Progenitor cell of endocrine pancreas (in vitro differentiated cells): ENCODE results near the gene GUCY1A1. TPM values are rescaled to one million over a fixed set of nuclear protein-coding genes. Genes with fewer than 3 reads are reported as not detected.

Experiments used
- DNase-seq: peaks from one replicate; pipeline ENCODE4 v3.0.0; 2021; ENCODE audit warnings: low spot score; ENCODE audit not compliant: unreplicated experiment
- H3K27ac Mint-ChIP-seq: 2 replicates; pipeline ENCODE4 v1.8.0; 2021; ENCODE audit warnings: mild to moderate bottlenecking, moderate library complexity, mixed read lengths
- H3K27me3 Mint-ChIP-seq: 2 replicates; pipeline ENCODE4 v1.8.0; 2021; ENCODE audit warnings: mixed read lengths
- H3K36me3 Mint-ChIP-seq: 2 replicates; pipeline ENCODE4 v1.8.0; 2022; ENCODE audit warnings: mixed read lengths; ENCODE audit not compliant: insufficient read depth
- H3K4me1 Mint-ChIP-seq: 2 replicates; pipeline ENCODE4 v1.8.0; 2021; ENCODE audit warnings: low read depth, mixed read lengths
- H3K4me3 Mint-ChIP-seq: 2 replicates; pipeline ENCODE4 v1.8.0; 2021; ENCODE audit warnings: low read depth, mild to moderate bottlenecking, moderate library complexity, mixed read lengths
- H3K9me3 Mint-ChIP-seq: 2 replicates; pipeline ENCODE4 v1.8.0; 2021; ENCODE audit warnings: low read depth, mixed read lengths
- total RNA-seq: library from RNA; stranded (reverse); gene quantifications from 2 replicates; pipeline ENCODE4 v1.2.1, GENCODE V29; 2021
- TF ChIP-seq, protein P1 (sequence below): fragments of 200-600 bp; sonication (generic); IDR thresholded peaks from one replicate; pipeline ENCODE4 v1.5.0; 2021; ENCODE audit warnings: antibody characterized with exemption, mild to moderate bottlenecking; ENCODE audit not compliant: unreplicated experiment

The GUCY1A1 gene
- total RNA-seq, 1 donor from 2014 or later = 4.7 TPM

DNA sequence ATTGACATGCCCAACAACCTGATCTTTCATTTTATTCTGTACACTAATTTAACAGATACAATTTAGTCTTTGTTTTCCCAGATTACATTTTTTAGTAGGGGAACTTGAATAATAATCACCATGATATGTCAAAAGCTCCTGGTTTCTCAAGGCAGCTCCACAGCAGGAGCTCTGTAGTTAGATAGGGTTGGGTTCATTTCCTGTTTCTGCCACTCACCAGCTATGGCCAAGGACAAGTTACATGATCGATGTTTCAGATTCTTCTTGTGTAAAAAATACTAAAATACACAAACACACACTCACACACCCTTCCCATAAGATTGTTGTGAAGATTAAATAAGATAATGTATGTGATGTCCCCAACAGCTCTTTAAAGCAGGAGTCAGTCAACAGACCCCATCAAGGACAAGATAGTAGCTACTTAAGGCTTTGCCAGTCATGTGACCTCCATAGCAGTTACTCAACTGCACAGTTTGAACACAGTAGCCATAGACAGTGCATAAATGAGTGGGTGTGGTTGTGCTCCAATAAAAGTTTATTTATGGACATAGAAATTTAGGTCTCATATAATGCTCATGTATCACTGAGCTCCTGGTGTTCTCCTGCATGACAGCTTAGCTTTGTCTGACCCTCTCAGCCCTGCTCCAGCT lies 18.4 kb downstream of the GUCY1A1 start:
- no peak overlapping the region for H3K4me3 Mint-ChIP-seq
- TF ChIP-seq, protein P1, sequence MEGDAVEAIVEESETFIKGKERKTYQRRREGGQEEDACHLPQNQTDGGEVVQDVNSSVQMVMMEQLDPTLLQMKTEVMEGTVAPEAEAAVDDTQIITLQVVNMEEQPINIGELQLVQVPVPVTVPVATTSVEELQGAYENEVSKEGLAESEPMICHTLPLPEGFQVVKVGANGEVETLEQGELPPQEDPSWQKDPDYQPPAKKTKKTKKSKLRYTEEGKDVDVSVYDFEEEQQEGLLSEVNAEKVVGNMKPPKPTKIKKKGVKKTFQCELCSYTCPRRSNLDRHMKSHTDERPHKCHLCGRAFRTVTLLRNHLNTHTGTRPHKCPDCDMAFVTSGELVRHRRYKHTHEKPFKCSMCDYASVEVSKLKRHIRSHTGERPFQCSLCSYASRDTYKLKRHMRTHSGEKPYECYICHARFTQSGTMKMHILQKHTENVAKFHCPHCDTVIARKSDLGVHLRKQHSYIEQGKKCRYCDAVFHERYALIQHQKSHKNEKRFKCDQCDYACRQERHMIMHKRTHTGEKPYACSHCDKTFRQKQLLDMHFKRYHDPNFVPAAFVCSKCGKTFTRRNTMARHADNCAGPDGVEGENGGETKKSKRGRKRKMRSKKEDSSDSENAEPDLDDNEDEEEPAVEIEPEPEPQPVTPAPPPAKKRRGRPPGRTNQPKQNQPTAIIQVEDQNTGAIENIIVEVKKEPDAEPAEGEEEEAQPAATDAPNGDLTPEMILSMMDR = no peak
- no peak for DNase-seq
- H3K27me3 Mint-ChIP-seq = no peaks in the 10 kb centered on the region
- H3K27ac Mint-ChIP-seq = no peak overlapping the region
- H3K9me3 Mint-ChIP-seq = no peaks in the 10 kb centered on the region
- H3K36me3 Mint-ChIP-seq = no peaks in the 10 kb centered on the region
- no peaks in the 10 kb centered on the region for H3K4me1 Mint-ChIP-seq

DNA sequence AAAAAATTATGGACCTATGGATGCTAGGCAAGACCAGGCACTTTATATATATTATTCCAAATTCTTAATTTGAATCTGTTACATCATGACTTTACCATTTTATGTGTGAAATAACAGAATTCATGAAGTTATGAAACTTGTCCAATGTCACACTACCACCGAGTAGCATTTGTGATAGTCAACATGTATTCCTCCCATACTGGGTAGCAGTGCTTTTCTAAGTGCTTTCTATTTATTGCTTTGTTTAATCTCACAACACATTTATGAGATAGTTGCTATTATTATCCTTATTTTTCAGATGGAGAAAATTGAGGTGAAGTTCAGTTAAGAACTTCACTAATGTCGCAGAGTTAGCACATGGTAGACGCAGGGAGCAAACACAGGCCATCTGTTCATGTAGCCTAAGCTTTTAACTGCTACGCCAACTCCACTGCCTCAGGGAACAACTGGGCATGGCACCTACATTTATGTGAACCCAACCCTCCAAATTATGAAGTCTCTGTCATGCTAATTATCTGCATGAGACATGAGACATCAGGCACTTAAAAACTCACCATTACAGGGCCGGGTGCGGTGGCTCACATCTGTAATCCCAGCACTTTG lies 20.8 kb downstream of the GUCY1A1 start:
- DNase-seq = no peak
- no peaks in the 10 kb centered on the region for H3K9me3 Mint-ChIP-seq
- no peak overlapping the region for H3K27ac Mint-ChIP-seq
- H3K36me3 Mint-ChIP-seq = no peaks in the 10 kb centered on the region
- H3K4me3 Mint-ChIP-seq = no peak overlapping the region
- H3K4me1 Mint-ChIP-seq = peaks cover 5% of the 10 kb centered on the region
- no peaks in the 10 kb centered on the region for H3K27me3 Mint-ChIP-seq
- TF ChIP-seq, protein P1 = no peak

DNA sequence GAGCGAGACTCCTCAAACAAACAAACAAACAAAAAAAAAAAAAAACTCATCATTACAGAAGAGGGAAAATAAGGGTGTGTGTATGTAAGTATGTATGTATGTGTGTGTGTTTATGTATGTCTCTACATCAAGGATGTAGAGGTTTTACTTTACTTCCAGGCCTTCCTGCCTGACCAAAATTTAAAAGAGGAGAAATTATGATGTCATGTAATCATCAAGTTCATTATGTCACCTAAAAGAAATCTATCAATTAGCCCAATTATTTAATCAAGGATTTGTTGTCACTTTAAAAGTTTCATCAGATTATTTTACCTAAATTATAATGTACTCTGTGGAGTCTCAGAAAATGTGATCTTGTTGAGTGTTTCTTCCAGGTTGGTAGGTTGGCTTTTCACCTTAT lies 21.6 kb downstream of the GUCY1A1 start:
- Mint-ChIP-seq H3K27ac (no peak overlapping the region), H3K9me3 (no peaks in the 10 kb centered on the region), H3K4me3 (no peak overlapping the region), H3K27me3 (no peaks in the 10 kb centered on the region), H3K36me3 (no peaks in the 10 kb centered on the region), H3K4me1 (peaks cover 9% of the 10 kb centered on the region)
- TF ChIP-seq, protein P1 = no peak
- no peak for DNase-seq

DNA sequence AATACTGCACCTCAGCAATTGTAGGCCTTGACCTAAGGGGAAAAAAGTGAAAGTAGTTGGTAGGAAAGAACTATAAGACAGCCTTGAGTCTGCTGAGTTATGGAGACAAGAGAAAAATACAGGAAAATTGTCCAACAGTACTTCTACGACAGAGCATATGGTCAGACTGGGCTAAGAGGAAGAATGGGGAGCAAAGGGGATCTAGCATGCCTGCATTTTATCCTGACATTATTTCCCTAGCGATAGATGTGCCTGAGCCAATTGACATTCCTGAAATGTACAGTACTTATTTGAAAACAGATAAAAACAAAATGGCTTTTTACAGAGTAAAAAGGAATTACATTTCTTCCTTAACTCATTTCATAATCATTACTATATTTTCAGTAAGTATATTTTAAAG lies 22.2 kb downstream of the GUCY1A1 start:
- Mint-ChIP-seq H3K4me1 (peaks cover 14% of the 10 kb centered on the region), H3K9me3 (no peaks in the 10 kb centered on the region), H3K27ac (no peak overlapping the region), H3K4me3 (no peak overlapping the region), H3K27me3 (no peaks in the 10 kb centered on the region), H3K36me3 (no peaks in the 10 kb centered on the region)
- TF ChIP-seq, protein P1 = no peak
- DNase-seq = no peak

DNA sequence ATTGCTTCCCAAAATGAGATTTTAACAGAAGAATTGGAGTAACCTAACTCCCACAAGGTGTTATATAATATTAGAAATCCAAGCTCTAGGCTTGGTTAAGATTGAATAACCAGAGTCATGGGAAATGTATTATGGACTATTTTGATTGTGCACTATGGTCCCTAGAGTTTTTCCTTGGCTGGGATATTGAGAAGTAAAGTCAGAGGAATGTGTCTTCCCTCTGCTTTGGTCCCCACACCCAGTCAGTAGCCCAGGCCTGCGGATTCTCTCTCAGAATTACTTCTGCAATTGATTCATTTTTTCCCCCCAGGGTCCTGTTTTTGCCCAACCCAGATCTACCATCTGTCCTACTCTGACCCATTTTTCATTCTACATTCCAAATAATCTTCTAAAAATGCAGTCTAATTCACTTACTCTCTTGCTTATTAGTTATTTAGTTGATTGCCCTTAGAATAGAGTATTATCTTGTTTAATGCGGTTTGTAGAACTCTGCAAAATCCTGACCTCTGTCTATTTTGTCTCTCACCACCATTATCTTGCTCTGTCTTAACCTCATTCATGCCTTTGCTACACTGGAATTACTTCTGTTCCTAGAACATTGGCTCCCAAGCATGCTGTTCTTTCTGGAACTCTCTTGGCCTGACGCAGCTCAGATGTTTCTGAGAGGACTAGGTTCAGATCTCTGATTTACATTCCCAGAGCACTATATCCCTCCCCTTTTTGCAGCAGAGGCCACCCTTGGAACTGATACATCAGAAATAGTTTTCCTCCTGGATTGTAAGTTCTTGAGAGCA lies 23.6 kb downstream of the GUCY1A1 start:
- no peaks in the 10 kb centered on the region for H3K9me3 Mint-ChIP-seq
- H3K36me3 Mint-ChIP-seq = no peaks in the 10 kb centered on the region
- no peak for DNase-seq
- no peak overlapping the region for H3K4me3 Mint-ChIP-seq
- TF ChIP-seq, protein P1 = no peak
- H3K4me1 Mint-ChIP-seq = peaks cover 14% of the 10 kb centered on the region
- no peak overlapping the region for H3K27ac Mint-ChIP-seq
- no peaks in the 10 kb centered on the region for H3K27me3 Mint-ChIP-seq
